ENCODE data around the gene LAMP5.

Gene LAMP5

DNA sequence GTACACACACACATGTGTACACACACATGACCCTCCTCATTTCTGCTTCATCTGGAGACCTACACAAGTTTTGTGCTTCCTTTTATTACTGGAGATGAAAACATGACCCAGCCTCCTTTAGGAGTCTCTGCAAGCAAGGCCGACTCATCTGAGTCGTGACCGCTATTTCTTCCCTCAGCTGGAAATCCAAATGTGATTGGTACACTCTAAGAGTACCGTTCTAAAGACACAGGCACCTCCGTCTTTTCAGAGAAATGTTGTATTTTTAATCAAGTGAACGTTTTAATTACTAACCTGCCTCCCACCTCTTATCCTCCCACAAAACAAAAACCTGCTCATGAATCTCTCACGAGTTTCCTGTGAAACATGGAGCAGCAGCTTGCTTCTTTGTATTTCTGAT lies 63.0 kb downstream of the LAMP5 start:
- TF ChIP-seq, protein P1, sequence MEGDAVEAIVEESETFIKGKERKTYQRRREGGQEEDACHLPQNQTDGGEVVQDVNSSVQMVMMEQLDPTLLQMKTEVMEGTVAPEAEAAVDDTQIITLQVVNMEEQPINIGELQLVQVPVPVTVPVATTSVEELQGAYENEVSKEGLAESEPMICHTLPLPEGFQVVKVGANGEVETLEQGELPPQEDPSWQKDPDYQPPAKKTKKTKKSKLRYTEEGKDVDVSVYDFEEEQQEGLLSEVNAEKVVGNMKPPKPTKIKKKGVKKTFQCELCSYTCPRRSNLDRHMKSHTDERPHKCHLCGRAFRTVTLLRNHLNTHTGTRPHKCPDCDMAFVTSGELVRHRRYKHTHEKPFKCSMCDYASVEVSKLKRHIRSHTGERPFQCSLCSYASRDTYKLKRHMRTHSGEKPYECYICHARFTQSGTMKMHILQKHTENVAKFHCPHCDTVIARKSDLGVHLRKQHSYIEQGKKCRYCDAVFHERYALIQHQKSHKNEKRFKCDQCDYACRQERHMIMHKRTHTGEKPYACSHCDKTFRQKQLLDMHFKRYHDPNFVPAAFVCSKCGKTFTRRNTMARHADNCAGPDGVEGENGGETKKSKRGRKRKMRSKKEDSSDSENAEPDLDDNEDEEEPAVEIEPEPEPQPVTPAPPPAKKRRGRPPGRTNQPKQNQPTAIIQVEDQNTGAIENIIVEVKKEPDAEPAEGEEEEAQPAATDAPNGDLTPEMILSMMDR (IDR thresholded peaks at IDR 0.05; ENCODE audit: low read depth, low read length, missing control alignments) = no peak
- DNase-seq (ENCODE audit: low read depth) = no peak
- H3K4me3 ChIP-seq (ENCODE audit: low read depth, low read length) = no peak overlapping the region

DNA sequence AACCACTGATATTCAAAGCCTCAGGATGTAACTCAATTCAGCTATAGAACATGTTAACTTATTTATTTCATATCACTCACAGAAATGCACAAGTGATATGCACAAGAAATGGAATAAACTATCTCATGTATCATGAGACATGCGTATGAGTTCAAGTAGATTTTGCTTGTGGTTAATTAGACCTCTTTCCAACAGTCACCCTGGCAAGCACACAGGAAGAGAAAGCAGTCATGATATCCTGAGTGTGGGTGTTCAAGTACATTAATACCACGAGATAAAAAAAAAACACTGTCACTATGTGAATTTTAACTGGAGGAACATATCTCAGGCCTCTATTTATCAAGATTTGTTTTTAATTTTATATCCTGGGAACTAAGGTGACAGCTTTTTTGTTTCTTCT lies 64.2 kb downstream of the LAMP5 start:
- H3K4me3 ChIP-seq (ENCODE audit: low read depth, low read length) = no peak overlapping the region
- DNase-seq (ENCODE audit: low read depth) = no peak
- TF ChIP-seq, protein P1 (IDR thresholded peaks at IDR 0.05; ENCODE audit: low read depth, low read length, missing control alignments) = no peak

Measured in GM12864 (cell line).